ENCODE data around the gene LSM12.

- TF ChIP-seq, protein P1, sequence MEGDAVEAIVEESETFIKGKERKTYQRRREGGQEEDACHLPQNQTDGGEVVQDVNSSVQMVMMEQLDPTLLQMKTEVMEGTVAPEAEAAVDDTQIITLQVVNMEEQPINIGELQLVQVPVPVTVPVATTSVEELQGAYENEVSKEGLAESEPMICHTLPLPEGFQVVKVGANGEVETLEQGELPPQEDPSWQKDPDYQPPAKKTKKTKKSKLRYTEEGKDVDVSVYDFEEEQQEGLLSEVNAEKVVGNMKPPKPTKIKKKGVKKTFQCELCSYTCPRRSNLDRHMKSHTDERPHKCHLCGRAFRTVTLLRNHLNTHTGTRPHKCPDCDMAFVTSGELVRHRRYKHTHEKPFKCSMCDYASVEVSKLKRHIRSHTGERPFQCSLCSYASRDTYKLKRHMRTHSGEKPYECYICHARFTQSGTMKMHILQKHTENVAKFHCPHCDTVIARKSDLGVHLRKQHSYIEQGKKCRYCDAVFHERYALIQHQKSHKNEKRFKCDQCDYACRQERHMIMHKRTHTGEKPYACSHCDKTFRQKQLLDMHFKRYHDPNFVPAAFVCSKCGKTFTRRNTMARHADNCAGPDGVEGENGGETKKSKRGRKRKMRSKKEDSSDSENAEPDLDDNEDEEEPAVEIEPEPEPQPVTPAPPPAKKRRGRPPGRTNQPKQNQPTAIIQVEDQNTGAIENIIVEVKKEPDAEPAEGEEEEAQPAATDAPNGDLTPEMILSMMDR (IDR thresholded peaks at IDR 0.05) = peak in 1 of 7 experiments; percentile 5
- TF ChIP-seq POLR2A (IDR thresholded peaks at IDR 0.05) = peak in 2 of 3 donors; percentile 47 to 58
Measured at GRCh38 chr17:44110823-44111633, 44.6 kb upstream of the LSM12 start.
